Measurements from ENCODE around the gene LIN54. TPM values are rescaled to one million over a fixed set of nuclear protein-coding genes. Genes with fewer than 3 reads are reported as not detected.

Gene LIN54
- total and polyA plus RNA-seq, 9 of the 15 experiments (the other 6 are each of a cell fraction or from before 2014, with no cell fraction given), result 2.2 to 22.5 (median 15.8) TPM

DNA sequence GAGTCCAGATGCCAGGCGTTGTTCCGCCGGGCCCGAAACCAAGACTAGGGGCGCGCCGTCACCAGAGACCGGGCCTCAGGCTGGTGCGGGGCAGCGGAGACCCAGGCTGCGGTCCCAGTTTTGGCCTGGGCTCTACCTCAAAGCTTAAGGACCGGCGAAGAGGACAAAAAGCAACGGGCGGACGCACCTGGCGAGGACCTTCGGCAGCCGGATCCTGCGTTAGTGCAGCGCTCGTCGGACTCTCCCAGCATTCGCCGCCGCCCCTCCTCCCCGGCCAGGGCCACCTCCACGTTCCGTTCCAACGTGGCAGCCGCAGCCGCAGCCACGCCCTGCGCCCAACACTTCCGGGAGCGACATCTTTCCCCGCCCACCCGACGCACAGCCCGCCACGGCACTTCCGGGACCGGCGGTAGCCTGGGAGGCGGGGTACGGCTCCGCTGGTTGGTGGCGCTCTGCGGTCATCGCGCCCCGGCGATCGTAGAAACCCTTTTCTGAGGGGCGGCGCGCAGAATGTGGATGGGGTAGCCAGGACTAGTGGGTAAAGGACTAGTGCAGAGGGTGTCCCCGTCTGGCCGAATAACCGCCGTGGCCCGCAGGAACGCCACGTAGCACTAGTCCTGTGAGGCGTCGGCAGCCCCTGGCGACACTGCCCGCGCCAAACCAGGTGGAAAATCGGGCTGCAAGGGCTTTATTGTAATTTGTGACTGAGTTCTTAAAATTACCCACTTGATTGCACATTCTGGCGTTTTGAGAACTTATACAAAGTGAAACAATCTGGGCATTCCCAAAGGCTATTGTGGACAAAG lies 119.5 kb downstream of the LIN54 start, which contains the start of gene SEC31A (continued):
- TF ChIP-seq RBFOX2 (IDR thresholded peaks at IDR 0.05; ENCODE audit: low read depth, low read length) (peak; percentile 99), JUNB (CRISPR knock-in tag; conservative IDR thresholded peaks at IDR 0.05) (no peak), GABPB1 (CRISPR knock-in tag; IDR thresholded peaks at IDR 0.05) (peak; percentile 97), GATA2 (CRISPR knock-in tag; IDR thresholded peaks at IDR 0.05) (no peak), PURB (CRISPR knock-in tag; IDR thresholded peaks at IDR 0.05; ENCODE audit: low read depth) (no peak), JUN (IDR thresholded peaks at IDR 0.05; ENCODE audit: borderline replicate concordance, low read depth, low read length) (peak; percentile 47; the same call in 1 of the 2 replicates), JUN (CRISPR knock-in tag; IDR thresholded peaks at IDR 0.05; ENCODE audit: borderline replicate concordance) (no peak), CBFB (CRISPR knock-in tag; IDR thresholded peaks at IDR 0.05) (peak; percentile 97), ZNF311 (CRISPR knock-in tag; IDR thresholded peaks at IDR 0.05) (no peak), FIP1L1 (IDR thresholded peaks at IDR 0.05; ENCODE audit: low read depth, low read length, poor library complexity, severe bottlenecking) (peak; percentile 85), LARP7 (IDR thresholded peaks at IDR 0.05) (peak; percentile 80; the same call in 1 of the 2 replicates), RB1 (IDR thresholded peaks at IDR 0.05; ENCODE audit: low read depth) (peak; percentile 82), PHB (CRISPR knock-in tag; IDR thresholded peaks at IDR 0.05) (0 out of 2 replicates have a peak, but pooled peaks have one; percentile 29), SETDB1 (IDR thresholded peaks at IDR 0.05; ENCODE audit: low read length) (peak; percentile 40), L3MBTL2 (IDR thresholded peaks at IDR 0.05) (peak; percentile 83), KHSRP (IDR thresholded peaks at IDR 0.05) (peak; percentile 27; the same call in 1 of the 2 replicates), ETV1 (tag; conservative IDR thresholded peaks at IDR 0.05; ENCODE audit: low read depth) (peak; percentile 68; the same call in 1 of the 2 replicates)
- TF ChIP-seq, protein P1, sequence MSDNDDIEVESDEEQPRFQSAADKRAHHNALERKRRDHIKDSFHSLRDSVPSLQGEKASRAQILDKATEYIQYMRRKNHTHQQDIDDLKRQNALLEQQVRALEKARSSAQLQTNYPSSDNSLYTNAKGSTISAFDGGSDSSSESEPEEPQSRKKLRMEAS (CRISPR knock-in tag; IDR thresholded peaks at IDR 0.05), result peak; percentile 93
- TF ChIP-seq, protein P2, sequence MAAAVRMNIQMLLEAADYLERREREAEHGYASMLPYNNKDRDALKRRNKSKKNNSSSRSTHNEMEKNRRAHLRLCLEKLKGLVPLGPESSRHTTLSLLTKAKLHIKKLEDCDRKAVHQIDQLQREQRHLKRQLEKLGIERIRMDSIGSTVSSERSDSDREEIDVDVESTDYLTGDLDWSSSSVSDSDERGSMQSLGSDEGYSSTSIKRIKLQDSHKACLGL (CRISPR knock-in tag; IDR thresholded peaks at IDR 0.05; ENCODE audit: borderline replicate concordance, poor library complexity, severe bottlenecking), result peak; percentile 64
- TF ChIP-seq, protein P3, sequence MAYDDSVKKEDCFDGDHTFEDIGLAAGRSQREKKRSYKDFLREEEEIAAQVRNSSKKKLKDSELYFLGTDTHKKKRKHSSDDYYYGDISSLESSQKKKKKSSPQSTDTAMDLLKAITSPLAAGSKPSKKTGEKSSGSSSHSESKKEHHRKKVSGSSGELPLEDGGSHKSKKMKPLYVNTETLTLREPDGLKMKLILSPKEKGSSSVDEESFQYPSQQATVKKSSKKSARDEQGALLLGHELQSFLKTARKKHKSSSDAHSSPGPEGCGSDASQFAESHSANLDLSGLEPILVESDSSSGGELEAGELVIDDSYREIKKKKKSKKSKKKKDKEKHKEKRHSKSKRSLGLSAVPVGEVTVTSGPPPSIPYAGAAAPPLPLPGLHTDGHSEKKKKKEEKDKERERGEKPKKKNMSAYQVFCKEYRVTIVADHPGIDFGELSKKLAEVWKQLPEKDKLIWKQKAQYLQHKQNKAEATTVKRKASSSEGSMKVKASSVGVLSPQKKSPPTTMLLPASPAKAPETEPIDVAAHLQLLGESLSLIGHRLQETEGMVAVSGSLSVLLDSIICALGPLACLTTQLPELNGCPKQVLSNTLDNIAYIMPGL (CRISPR knock-in tag; IDR thresholded peaks at IDR 0.05), result peak; percentile 84
- TF ChIP-seq, protein P4, sequence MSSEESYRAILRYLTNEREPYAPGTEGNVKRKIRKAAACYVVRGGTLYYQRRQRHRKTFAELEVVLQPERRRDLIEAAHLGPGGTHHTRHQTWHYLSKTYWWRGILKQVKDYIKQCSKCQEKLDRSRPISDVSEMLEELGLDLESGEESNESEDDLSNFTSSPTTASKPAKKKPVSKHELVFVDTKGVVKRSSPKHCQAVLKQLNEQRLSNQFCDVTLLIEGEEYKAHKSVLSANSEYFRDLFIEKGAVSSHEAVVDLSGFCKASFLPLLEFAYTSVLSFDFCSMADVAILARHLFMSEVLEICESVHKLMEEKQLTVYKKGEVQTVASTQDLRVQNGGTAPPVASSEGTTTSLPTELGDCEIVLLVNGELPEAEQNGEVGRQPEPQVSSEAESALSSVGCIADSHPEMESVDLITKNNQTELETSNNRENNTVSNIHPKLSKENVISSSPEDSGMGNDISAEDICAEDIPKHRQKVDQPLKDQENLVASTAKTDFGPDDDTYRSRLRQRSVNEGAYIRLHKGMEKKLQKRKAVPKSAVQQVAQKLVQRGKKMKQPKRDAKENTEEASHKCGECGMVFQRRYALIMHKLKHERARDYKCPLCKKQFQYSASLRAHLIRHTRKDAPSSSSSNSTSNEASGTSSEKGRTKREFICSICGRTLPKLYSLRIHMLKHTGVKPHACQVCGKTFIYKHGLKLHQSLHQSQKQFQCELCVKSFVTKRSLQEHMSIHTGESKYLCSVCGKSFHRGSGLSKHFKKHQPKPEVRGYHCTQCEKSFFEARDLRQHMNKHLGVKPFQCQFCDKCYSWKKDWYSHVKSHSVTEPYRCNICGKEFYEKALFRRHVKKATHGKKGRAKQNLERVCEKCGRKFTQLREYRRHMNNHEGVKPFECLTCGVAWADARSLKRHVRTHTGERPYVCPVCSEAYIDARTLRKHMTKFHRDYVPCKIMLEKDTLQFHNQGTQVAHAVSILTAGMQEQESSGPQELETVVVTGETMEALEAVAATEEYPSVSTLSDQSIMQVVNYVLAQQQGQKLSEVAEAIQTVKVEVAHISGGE (CRISPR knock-in tag; IDR thresholded peaks at IDR 0.05), result peak in 1 of 3 experiments; percentile 87; a peak in 2 of 6 replicates
- TF ChIP-seq, protein P5, sequence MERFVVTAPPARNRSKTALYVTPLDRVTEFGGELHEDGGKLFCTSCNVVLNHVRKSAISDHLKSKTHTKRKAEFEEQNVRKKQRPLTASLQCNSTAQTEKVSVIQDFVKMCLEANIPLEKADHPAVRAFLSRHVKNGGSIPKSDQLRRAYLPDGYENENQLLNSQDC (CRISPR knock-in tag; IDR thresholded peaks at IDR 0.05), result peak; percentile 42; the same call in 1 of the 2 replicates
